B cell (primary cell): Measurements from ENCODE around the gene OVCH1.

ENCODE experiments used
- CTCF ChIP-seq: fragments of 200-600 bp; IDR thresholded peaks from one replicate; pipeline ENCODE4 v1.8.0; 2022; ENCODE audit warnings: antibody characterized with exemption, mild to moderate bottlenecking
- EZH2 ChIP-seq: IDR thresholded peaks from 2 replicates; pipeline ENCODE4 v1.6.1; 2012; ENCODE audit warnings: borderline replicate concordance, low read depth, mild to moderate bottlenecking, moderate library complexity, low read length; ENCODE audit not compliant: insufficient read depth, poor library complexity, severe bottlenecking

- peak; percentile 70 for TF ChIP-seq CTCF
- TF ChIP-seq EZH2 = no peak
Observed at GRCh38 chr12:29519585-29520182, 22.2 kb upstream of the OVCH1 start.
